DMS 273 (cell line): ENCODE measurements around the gene GHRL.
A peak's percentile ranks its signal among the peaks of the same experiment; 100 is the strongest.
"Not testable (repeated sequence)": the region's sequence is repeated elsewhere in the genome, so short reads cannot be mapped to it uniquely, and the experiment has no call there.

Source experiments
- DNase-seq: peaks from one replicate; lab custom pipeline; 2025; ENCODE audit not compliant: unreplicated experiment; lab: John Stamatoyannopoulos, UW

The GHRL gene

DNA sequence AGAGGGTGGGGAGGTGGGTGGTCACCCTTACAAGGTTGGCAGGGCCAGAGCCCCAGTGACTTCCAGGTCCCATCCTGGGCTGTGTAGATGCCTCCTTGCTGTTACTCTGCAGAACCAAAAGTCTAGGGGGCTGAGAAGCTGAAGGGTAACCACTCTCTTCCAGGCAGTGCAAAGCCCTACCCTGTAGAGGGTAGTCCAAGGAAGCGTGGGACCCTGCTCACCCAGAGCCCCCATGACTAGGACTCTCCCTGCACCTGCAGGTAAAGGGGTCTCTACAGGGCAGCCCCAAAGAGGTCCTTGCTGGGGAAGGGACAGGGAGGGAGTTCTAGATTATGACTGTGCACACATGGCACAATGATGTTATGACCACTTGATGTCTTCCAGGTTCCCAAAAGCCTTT, 14.2 kb downstream of the GHRL start:
- no peak for DNase-seq

DNA sequence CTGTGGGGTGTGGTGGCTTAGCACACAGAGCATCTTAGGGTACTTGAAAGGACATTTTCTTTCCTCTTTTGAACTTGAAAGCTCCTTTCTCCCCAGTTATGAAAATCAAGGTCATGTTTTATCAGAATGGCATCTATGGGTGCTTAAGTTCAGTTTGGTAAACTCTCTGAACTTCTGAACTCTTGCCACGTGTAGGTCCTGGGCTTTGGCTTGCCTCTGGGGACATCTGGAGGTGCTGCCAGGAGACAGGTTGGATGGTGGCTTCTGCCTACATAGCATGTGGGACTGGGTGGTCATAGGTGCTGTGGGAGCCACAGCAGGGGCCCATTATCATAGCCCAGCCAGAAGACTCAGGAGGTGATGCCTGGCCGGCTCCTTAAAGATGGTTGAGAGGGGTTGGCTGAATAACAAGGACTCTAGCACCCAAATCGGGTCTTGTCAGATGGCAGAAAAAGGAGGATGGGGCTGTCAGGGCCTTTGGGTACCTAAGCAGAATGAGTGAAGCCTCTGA, 15.6 kb downstream of the GHRL start:
- no peak for DNase-seq

DNA sequence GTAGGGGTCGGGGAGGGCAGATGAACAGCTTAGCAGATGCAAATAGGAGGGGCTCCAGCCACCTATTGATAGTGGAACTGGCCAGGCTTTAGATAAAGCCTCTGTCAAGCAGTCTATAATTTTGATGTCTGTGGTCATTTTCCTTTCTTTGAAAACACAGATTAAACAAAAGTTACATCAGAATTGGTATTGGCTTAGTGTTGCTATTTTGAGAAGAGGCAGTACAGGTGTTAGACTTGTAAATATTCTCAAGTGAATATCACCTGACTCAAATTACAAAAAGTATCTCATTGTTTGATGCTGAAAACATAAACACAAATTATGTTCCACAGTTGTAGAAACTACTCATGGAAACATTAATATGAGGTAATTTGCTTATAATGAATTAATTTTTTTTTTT, 18.1 kb downstream of the GHRL start:
- no peak for DNase-seq

DNA sequence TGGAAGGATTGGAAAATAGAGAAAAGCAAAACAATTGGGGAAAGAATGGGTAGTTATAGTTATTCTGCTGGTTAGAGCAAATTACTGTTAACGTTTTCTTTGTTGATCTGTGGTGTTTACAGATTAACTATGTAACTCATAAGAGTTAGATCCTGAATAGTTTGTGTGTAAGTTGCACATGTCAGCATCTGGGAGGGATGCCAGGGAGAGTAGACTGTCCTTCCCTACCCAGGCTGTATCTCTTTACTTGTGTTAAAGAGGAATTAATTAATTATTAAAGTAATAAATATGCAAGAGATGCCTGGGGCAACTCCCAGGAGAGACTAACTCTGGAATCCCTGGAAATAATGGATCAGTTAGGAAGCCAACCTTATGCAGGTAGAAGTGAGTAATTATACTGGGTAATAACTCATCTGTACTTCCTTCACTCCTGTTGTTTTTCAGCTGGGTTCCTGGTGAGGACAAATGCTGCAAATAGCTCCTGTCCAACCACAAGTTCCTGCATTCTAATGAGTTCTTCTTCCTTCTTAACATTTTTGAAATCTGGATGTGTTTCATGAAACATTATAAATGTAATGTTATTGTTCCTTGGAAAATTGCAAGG, 18.9 kb downstream of the GHRL start:
- DNase-seq: no peak

DNA sequence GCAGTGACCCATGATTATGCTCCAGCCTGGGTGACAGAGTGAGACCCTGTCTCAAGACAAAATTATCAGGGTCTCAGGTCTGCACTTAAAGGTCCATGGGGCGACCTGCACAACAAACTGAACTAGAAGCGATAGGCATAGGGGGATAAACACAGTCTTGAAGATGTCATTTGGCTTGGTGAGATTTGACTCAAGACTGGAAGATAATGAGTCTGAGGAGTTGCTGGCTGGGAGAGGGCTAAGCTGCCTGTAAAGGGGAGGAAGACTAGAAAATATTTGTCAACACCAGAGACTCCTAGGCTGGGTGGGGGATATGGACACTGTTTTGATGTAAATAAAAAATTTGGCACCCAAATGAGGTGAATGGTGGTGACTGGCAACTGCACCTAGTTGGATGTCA, 19.8 kb downstream of the GHRL start:
- no peak for DNase-seq

DNA sequence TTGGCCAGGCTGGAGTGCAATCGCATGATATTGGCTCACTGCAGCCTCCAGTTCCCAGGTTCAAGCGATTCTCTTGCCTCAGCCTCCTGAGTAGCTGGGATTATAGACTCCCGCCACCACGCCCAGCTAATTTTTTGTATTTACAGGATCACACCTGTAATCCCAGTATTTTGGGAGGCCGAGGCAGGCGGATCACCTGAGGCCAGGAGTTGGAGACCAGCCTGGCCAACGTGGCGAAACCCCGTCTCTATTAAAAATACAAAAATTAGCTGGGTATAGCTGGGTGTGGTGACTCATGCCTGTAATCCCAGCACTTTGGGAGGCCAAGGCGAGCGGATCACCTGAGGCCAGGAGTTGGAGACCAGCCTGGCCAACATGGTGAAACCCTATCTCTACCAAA, 20.3 kb downstream of the GHRL start:
- not testable (repeated sequence) for DNase-seq

DNA sequence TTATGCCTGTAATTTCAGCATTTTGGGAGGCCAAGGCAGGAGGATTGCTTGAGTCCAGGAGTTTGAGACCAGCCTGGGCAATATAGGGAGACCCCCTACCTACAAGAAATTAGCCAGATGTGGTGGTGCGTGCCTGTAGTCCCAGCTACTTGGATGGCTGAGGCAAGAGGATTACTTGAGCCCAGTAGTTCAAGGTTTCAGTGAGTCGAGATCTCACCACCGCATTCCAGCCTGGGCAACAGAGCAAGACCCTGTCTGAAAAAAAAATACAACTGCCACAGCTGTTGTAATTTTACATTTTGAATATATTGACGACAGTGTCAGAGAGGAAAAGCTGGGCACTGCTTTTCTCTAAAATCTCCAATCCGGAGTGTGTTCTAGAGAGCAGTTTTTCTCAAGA, 23.3 kb downstream of the GHRL start:
- DNase-seq: no peak

DNA sequence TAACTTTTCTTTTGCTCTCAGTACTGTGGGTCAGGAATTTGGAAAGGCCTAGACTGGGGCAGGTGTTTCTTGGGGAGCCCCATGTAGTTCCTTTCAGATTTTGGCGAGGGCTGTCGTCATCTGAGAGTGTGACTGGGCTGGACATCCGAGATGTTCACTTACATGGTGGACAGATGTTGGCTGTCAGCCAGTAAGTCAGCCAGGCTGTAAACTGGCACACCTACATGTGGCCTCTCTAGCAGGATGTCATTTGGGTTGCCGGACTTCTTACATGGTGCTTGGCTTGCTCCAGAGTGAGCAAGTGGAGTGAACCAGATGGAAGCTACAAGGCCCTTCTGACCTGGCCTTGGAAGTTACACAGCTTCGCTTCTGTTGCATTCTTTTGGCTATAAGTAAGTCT, 23.8 kb downstream of the GHRL start:
- DNase-seq: no peak

DNA sequence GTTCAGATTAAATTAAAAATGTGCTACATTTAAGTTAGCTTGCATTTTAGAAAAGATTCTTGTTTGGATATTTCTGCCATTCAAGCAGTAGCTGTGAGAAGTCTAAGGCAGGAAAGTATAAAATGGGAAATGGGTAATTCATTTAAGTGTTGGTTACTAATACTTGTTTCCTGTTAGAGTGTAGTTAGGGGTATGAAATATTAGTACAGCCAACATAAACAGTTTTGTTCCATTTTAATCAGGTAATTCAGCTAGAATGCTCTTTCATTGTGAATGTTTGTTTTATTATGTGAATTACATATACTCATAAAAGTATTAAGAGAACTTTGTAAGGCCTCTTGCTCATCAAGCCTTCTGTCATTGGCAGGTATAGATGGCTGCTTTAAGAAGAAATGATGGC, 24.6 kb downstream of the GHRL start:
- DNase-seq: no peak

DNA sequence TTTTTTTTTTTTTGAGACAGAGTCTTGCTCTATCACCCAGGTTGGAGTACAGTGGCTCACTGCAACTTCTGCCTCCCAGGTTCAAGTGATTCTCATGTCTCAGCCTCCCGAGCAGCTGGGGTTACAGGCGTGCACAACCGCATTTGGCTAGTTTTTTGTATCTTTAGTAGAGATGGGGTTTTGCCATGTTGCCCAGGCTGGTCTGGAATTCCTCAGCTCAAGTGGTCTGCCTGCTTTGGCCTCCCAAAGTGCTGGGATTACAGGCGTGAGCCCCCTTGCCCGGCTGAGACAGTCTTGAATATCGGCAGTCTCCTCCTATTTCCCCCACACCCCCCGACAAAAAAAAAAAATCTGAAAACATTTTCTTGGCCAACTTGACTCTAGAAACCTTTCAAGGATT, 25.8 kb downstream of the GHRL start:
- DNase-seq: not testable (repeated sequence)

DNA sequence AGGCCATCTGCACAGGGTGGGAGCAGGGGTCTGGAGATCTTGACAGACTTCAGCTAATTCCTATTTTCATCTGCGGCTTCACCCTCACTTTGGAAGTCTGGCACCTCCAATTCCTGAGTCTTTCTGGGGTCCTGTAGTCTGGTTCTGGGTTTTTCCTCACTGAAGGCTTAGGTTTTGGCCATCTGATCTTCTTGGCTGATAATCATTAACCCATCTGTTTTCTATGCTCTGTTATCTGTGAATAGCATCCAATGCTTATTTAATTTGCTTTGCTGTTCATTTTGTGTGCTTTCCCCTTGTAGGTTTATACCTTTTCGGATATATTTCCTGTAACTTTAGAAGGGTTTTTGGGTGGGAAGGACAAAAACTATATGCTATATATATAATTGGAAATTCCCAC, 26.9 kb downstream of the GHRL start:
- DNase-seq: no peak

DNA sequence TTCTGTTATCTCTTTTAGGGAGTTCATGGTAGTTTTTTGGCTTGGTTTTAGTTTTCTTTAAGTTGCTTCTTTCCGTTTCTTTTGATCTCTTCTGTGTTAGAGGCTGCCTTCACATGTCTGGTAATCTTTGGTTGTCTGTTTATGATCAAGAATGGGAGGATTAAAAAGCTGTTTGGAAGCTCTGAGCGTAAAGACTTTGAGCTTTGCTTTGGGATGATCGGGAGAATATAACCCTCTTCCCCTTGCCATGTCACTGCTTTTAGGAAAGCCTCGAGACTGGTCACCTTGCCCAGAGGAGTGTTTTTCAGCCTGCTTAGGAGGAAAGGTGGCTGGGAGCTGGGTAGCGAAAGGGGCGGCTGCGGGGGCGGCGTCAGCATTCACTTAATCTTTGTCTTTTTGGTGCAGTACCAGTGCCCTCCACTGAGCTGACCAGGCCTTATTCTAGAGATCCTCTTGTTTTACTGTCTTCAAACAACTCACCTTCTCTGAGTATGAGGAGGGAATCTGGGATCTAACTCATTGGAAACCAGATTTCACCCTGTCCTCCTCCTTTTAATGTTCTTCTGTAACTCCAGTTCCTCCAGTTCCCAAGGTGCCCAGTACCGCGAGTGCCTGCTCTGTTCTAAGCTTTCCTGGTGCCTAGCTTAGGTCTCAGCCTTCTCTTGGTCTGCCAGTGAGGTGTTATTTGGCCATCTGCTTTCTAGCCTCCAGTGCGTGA, 28.9 kb downstream of the GHRL start:
- DNase-seq: peak; percentile 45

DNA sequence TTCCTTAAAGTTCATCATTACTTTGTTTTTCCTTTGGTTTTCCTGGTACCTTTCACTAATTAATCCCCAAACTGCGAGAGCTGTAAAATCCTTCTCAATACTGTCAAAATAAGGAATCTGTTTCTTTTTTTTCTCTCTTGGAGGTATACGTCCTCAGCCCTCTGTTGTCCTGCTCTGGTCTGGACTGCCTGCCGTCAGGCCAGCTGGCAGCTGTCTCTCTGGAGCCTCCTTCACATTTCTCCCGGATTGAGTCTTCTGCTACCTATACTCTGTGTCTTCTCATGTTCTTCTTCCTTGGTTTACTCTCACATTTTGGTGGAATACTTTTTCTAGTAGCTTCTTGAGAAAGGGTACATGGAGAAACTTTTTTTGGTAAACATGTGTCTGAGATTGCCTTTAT, 30.7 kb downstream of the GHRL start:
- DNase-seq: no peak

DNA sequence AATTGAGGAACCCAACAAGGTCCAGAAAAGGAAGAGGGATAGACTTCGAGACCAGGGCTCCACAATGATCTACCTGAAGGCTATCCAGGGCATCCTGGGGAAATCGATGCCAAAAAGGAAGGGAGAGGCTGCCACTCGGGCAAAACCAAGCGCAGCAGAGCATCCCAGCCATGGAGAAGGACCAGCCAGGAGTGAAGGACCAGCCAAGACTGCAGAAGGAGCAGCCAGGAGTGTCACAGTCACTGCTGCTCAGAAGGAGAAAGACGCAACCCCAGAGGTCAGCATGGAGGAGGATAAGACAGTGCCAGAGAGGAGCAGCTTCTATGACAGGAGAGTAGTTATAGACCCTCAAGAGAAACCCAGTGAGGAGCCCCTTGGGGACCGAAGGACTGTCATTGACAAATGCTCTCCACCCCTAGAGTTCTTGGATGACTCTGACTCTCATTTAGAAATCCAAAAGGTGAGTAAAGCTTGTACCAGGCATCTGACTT, 32.5 kb downstream of the GHRL start:
- DNase-seq: no peak

DNA sequence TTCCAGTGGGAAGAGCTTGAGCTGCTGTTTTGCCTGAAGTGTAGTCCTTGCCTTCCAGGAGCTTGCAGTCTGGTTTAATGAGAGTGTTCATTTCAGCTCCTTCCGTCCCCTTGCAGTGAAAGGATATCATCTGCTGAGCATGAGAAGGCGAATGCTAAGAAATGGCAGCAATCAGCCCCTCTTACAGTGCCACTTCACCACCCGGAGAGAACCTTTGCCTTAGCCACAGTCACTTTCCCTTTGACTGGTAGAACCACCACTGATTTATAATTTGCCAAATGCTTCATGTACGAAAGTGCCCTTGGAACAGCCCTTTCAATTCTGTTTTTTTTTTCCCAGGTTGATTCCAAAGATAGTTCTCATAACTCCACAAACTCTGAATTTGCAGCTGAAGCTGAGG, 32.9 kb downstream of the GHRL start:
- DNase-seq: no peak

DNA sequence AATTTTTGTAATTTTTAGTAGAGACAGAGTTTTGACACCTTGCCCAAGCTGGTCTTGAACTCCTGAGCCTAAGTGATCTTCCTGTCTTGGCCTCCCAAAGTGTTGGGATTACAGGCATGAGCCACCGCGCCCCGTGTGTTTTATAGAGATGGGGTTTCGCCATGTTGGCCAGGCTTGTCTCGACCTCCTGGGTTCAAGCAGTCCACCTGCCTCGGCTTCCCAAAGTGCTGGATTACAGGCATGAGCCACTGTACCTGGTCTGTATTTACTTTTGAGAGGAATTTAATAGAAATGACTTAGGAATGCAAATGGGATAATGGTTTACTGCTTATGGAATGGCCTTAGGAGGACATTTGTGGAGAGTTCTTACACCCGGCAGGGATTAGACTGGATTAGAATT, 33.7 kb downstream of the GHRL start:
- no peak for DNase-seq

DNA sequence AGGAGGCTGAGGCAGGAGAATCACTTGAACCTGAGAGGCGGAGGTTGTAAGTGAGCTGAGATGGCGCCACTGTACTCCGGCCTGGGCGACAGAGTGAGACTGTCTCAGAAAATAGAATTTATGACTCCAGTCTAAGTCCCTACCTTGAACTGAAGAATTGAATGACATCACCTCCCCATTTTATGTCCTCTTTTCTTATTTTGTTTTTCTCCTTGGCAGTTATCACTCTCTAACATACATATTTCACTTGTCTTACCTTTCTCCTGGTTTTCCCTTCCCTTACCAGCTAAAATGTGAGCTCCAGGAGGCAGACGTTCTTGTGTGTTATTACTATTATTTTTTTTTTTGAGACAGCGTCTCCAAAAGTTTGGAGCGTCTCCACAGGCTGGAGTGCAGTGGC, 36.9 kb downstream of the GHRL start:
- DNase-seq: no peak

DNA sequence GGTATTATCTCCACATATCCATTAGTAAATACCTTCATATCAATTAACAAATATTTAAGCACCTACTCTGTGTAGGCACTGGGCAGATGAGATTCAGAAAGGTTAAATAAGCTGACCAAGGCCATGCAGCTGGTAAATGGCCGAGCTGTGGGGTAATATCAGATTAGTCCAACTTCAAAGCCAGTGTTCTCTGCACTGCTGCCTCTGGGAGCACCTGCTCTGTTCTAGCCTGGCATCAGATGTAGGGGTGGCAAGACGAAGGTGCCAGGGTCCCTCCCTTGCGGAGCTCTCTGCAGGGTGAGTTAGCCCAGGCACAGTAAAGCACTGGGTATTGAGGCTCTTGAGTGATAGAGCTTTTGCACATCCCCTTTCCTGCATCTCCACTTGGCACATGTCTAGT, 39.0 kb downstream of the GHRL start:
- DNase-seq: no peak

DNA sequence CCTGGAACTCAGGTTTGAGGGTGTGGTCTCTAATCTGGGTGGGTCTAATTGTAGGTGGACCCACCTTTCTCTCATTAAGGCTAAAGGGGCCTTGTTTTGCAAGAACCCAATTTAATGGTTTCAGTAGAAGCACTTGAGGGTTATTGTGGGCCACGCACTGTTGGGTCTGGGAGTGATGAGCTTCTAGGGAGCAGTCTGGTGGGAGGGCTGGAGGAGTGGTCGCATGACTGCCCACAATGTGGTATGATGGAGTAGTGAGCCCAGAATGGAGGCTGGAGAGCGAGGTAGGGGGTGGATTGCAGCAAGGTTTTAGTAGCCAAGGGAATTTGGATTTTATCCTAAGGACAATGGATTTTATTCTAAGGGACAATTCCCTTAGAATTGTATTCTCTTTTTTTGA, 41.7 kb downstream of the GHRL start:
- no peak for DNase-seq

DNA sequence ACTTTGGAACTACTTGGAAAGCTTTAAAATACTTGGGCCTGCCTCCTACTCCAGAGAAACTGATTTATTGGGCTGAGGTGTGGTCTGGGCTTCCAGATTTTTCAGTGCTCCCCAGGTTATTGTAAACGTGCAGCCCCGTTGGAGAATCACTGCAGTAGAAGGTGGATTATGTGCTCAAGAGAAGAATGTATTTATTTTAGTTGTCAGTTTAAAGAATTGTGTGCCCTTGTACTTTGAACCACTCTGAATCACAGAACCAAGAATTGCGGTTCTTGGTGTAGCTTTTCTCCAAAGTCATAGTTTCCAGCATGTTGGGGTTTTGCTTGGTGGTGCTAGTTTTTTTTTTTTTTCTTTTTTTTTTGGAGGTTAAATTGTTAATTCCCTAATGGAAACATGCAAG, 42.9 kb downstream of the GHRL start:
- DNase-seq: no peak

DNA sequence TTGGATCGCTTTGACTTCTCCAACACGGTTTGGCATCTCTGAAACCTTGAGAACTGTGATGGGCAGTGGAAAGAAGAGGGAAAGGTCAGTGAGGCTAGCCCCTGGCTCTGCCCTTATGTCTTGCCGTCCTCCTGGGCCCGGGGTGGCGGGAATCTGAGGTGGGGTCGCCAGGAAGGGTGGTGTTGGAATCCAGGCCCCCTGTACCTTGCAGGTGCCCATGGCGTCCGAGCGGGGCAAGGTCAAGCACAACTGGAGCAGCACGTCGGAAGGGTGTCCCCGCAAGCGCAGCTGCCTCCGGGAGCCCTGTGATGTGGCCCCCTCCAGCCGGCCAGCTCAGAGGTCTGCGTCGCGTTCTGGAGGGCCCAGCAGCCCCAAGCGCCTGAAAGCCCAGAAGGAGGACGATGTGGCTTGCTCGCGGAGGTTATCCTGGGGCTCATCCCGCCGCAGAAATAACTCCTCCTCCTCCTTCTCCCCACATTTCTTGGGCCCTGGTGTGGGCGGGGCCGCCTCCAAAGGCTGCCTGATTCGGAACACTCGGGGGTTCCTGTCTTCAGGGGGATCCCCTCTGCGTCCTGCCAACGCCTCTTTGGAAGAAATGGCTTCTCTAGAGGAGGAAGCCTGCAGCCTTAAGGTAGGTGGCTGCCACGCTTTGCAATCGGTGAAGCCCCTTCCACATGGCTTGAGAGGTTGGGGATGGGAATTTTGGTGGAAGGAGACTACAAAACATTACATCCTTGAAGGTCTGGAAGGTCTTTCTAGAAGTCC, 43.6 kb downstream of the GHRL start:
- peak; percentile 32 for DNase-seq
